HepG2 (cell line): ENCODE data around the gene KRTAP12-2. TPM values are rescaled to one million over a fixed set of nuclear protein-coding genes. Genes with fewer than 3 reads are reported as not detected.

ENCODE experiments used
- ATAC-seq: fragments of 200-7000 bp; cut with Tn5 transposase; 3 replicates; pipeline ENCODE4 v1.9.1; 2020; ENCODE audit warnings: mild to moderate bottlenecking, moderate library complexity
- BruUV-seq: library from RNA; stranded (reverse); fragments of 400-500 nt; replicated peaks from 2 replicates; lab custom pipeline; 2021; lab: Mats Ljungman, UMichigan
- CTCF ChIA-PET: fragments of 300-600 bp; formaldehyde crosslinking; extraction: SDS; loops from one replicate; lab custom pipeline; 2021; ENCODE audit warnings: low total read pairs, inconsistent platforms, low intra/inter-chr PET ratio; lab: Yijun Ruan, JAX
- POLR2A ChIA-PET: fragments of 350-600 bp; sonication (Branson Sonifier 250); formaldehyde crosslinking; loops from one replicate; lab custom pipeline; 2020; ENCODE audit warnings: antibody characterized with exemption, inconsistent platforms; lab: Yijun Ruan, JAX
- DNase-seq: peaks from one replicate; pipeline ENCODE4 v3.0.0-alpha.2; 2015; ENCODE audit warnings: low spot score
- FAIRE-seq: peaks from 3 replicates; lab custom pipeline; 2011; peaks lifted over from hg19 to GRCh38; lab: Jason Lieb, UNC
- H2AFZ ChIP-seq: one replicate; pipeline ENCODE4 v1.6.1; 2011; ENCODE audit warnings: low read length, inconsistent platforms
- H3K27ac ChIP-seq: fragments of 300-600 bp; 3 replicates; pipeline ENCODE4 v1.8.0; 2011; ENCODE audit warnings: mixed run types, mild to moderate bottlenecking, mixed read lengths, low read length, inconsistent platforms; ENCODE audit not compliant: insufficient read depth; ENCODE audit errors: extremely low read length
- H3K27me3 ChIP-seq, 2 experiments: fragments of 200-600 bp in 1 of 2; 2 replicates in 1 of 2; 3 replicates in 1 of 2; pipeline versions ENCODE4 v1.6.0 to v1.8.0; 2011; ENCODE audit warnings: low read length in 2 of 2, mild to moderate bottlenecking in 2 of 2, moderate library complexity in 2 of 2, inconsistent platforms in 1 of 2; ENCODE audit not compliant: insufficient read depth in 2 of 2, control insufficient read depth in 1 of 2
- H3K36me3 ChIP-seq, 2 experiments: fragments of 200-600 bp in 1 of 2; replicated peaks in 1 of 2; 2 replicates in 1 of 2; 3 replicates in 1 of 2; pipeline versions ENCODE4 v1.5.1 to v1.8.0; 2011; ENCODE audit warnings: low read length in 2 of 2, inconsistent platforms in 1 of 2; ENCODE audit not compliant: insufficient read depth in 2 of 2, control insufficient read depth in 1 of 2
- H3K4me1 ChIP-seq: 2 replicates; pipeline ENCODE4 v1.5.1; 2012; ENCODE audit warnings: low read length, inconsistent platforms; ENCODE audit not compliant: insufficient read depth
- H3K4me2 ChIP-seq: 2 replicates; pipeline ENCODE4 v1.6.0; 2011; ENCODE audit warnings: low read depth, low read length, inconsistent platforms
- H3K4me3 ChIP-seq, 3 experiments: fragments of 200-600 bp in 1 of 3; sonication (generic), shearing (Covaris generic) in 1 of 3; replicated peaks in 1 of 3; 2 replicates each; pipeline ENCODE4 v1.5.1; 2011 to 2016; ENCODE audit warnings: low read length in 3 of 3, inconsistent platforms in 2 of 3, low read depth in 2 of 3, mild to moderate bottlenecking in 2 of 3, control low read depth in 1 of 3, mixed read lengths in 1 of 3; ENCODE audit not compliant: insufficient read depth in 1 of 3
- H3K79me2 ChIP-seq: one replicate; pipeline ENCODE4 v1.6.1; 2011; ENCODE audit warnings: low read length, inconsistent platforms; ENCODE audit not compliant: insufficient read depth
- H3K9ac ChIP-seq: 2 replicates; pipeline ENCODE4 v1.6.0; 2011; ENCODE audit warnings: mild to moderate bottlenecking, low read depth, low read length, inconsistent platforms; ENCODE audit not compliant: insufficient read depth
- H3K9me3 ChIP-seq: 2 replicates; pipeline ENCODE4 v1.5.1; 2012; ENCODE audit warnings: mild to moderate bottlenecking, low read length
- H4K20me1 ChIP-seq: 2 replicates; pipeline ENCODE4 v1.6.0; 2011; ENCODE audit warnings: inconsistent platforms, mild to moderate bottlenecking, low read length, moderate library complexity; ENCODE audit not compliant: insufficient read depth
- BHLHE40 ChIP-seq: IDR thresholded peaks from 2 replicates; pipeline ENCODE4 v1.6.1; 2011; ENCODE audit warnings: low read length, improper control_type of control experiment
- GABPA ChIP-seq, 2 experiments: IDR thresholded peaks; 2 replicates each; pipeline ENCODE4 v1.6.1; 2011 to 2016; ENCODE audit warnings: low read depth in 2 of 2, low read length in 1 of 2, missing biosample characterization in 1 of 2, missing genetic modification characterization in 1 of 2
- GABPB1 ChIP-seq: IDR thresholded peaks from 2 replicates; pipeline ENCODE4 v1.6.1; 2016; ENCODE audit warnings: mild to moderate bottlenecking, missing genetic modification reagents, moderate library complexity, missing compliant biosample characterization
- NFYC ChIP-seq: IDR thresholded peaks from 2 replicates; pipeline ENCODE4 v1.6.1; 2016; ENCODE audit warnings: missing genetic modification reagents, missing compliant biosample characterization
- NR2C2 ChIP-seq: sonication (generic); formaldehyde crosslinking; IDR thresholded peaks from 2 replicates; pipeline ENCODE4 v1.4.0; 2020; ENCODE audit warnings: missing genetic modification reagents, mild to moderate bottlenecking, moderate library complexity, borderline replicate concordance
- PRDM15 ChIP-seq: sonication (generic); formaldehyde crosslinking; IDR thresholded peaks from 2 replicates; pipeline ENCODE4 v1.4.0; 2020; ENCODE audit warnings: missing genetic modification reagents
- RARA ChIP-seq: IDR thresholded peaks from 2 replicates; pipeline ENCODE4 v1.6.1; 2016; ENCODE audit warnings: missing genetic modification reagents, missing compliant biosample characterization
- SALL1 ChIP-seq: sonication (generic); formaldehyde crosslinking; IDR thresholded peaks from 2 replicates; pipeline ENCODE4 v1.8.0; 2022; ENCODE audit warnings: mild to moderate bottlenecking, missing genetic modification reagents
- TFDP1 ChIP-seq: IDR thresholded peaks from 2 replicates; pipeline ENCODE4 v1.6.1; 2016; ENCODE audit warnings: missing compliant biosample characterization, missing genetic modification reagents, borderline replicate concordance
- ZNF503 ChIP-seq: sonication (generic); formaldehyde crosslinking; IDR thresholded peaks from 2 replicates; pipeline ENCODE4 v1.4.0; 2020; ENCODE audit warnings: missing genetic modification reagents
- ZNF563 ChIP-seq: sonication (generic); formaldehyde crosslinking; IDR thresholded peaks from 2 replicates; pipeline ENCODE4 v1.8.0; 2022; ENCODE audit warnings: mild to moderate bottlenecking, moderate library complexity, missing genetic modification reagents
- WGBS: methylation state at CpG from one replicate; pipeline ENCODE4 v1.1.6; 2017; ENCODE audit warnings: low lambda C conversion rate; 5-methylcytosine and 5-hydroxymethylcytosine counted together
- in situ Hi-C: cut with HindIII; loops from 2 replicates; pipeline ENCODE4 v1.10.0; 2017; ENCODE audit warnings: low pct_unique_long_range_greater_than_20kb; ENCODE audit not compliant: extremely low pct_ligation_motif_present
- intact Hi-C: fragments of 100-400 bp; cut with micrococcal nuclease; formaldehyde crosslinking; loops from one replicate; pipeline ENCODE4 v1.10.0; 2022; ENCODE audit not compliant: unreplicated experiment
- polyA plus RNA-seq, 8 experiments: library from polyadenylated mRNA; depleted of rRNA in 3 of 8; stranded (reverse) in 7 of 8; unstranded in 1 of 8; fragments of >200 nt; fragmentation: Illumina TruSeq in 4 of 8; extraction: Trizol in 4 of 8; gene quantifications; 2 replicates each; pipeline versions ENCODE4 v1.2.1 to v1.2.3, GENCODE V29; 2011 to 2016; ENCODE audit warnings: low read depth in 4 of 8, missing spikeins in 1 of 8, mixed read lengths in 1 of 8; ENCODE audit not compliant: insufficient read depth in 1 of 8
- total RNA-seq, 5 experiments: library from RNA; depleted of rRNA; stranded (reverse); fragments of >200 nt; fragmentation: Illumina TruSeq; extraction: Trizol; gene quantifications; 2 replicates each; pipeline ENCODE4 v1.2.3, GENCODE V29; 2016; ENCODE audit warnings: low read depth in 1 of 5
- TF ChIP-seq, protein P1 (sequence below): IDR thresholded peaks from 2 replicates; pipeline ENCODE4 v1.6.1; 2016

Gene KRTAP12-2
- total and polyA plus RNA-seq, 2 of the 13 experiments (the other 11 are each of a cell fraction or from before 2014, with no cell fraction given): not detected

DNA sequence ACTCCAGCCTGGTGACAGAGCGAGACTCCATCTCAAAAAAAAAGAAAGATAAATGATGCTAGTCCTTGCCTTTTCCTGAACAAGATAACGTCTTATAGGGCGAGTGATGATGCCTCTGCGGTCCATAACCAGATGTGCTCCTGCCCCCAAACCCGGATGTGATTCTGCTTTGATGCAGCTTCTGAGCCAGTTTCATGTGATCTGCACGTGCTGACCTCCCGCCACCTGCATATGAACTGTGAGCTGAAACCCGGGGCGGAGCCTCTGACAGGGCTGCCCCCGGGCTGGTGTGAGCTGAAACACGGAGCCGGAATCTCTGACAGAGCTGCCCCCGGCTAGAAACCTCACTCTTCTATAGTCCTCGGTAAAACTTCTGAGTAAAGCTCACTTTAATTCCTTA, 13.6 kb downstream of the KRTAP12-2 start:
- Histone ChIP-seq H3K4me1 (no peaks in the 10 kb centered on the region), H3K9ac (no peak overlapping the region), H2AFZ (no peak overlapping the region), H3K36me3 (no peaks in the 10 kb centered on the region), H3K9me3 (peaks cover 4% of the 10 kb centered on the region; the same call in 1 of the 2 replicates), H3K4me2 (no peak overlapping the region), H4K20me1 (no peaks in the 10 kb centered on the region), H3K27me3 (peaks cover 3 to 28% of the 10 kb centered on the region in 2 experiments; a peak in 3 of 5 replicates), H3K4me3 (no peak overlapping the region), H3K27ac (no peak overlapping the region), H3K79me2 (no peaks in the 10 kb centered on the region)
- CTCF ChIA-PET: no interaction called here
- POLR2A ChIA-PET: no interaction called here
- intact Hi-C loops: no loop called here
- no peak for FAIRE-seq
- 50% methylated on average over 9 of the region's 14 CpGs for WGBS
- in situ Hi-C loops: no loop called here
- no peak for DNase-seq
- no peak for ATAC-seq
- BruUV-seq: no TSS peak
- TF ChIP-seq ZNF503 (CRISPR knock-in tag) (no peak), GABPA (IDR thresholded peaks at IDR 0.05; ENCODE audit: low read depth, low read length) (no peak), GABPA (CRISPR knock-in tag; IDR thresholded peaks at IDR 0.05; ENCODE audit: low read depth) (peak; percentile 12; the same call in 1 of the 2 replicates), TFDP1 (CRISPR knock-in tag) (peak; percentile 58; the same call in 1 of the 2 replicates), NFYC (no peak), SALL1 (peak; percentile 57; the same call in 1 of the 2 replicates), RARA (peak; percentile 41), PRDM15 (CRISPR knock-in tag) (peak; percentile 94), ZNF563 (CRISPR knock-in tag) (peak; percentile 44; the same call in 1 of the 2 replicates), BHLHE40 (peak; percentile 86), GABPB1 (CRISPR knock-in tag) (peak; percentile 63), NR2C2 (0 out of 2 replicates have a peak, but pooled peaks have one; percentile 22)
- TF ChIP-seq, protein P1, sequence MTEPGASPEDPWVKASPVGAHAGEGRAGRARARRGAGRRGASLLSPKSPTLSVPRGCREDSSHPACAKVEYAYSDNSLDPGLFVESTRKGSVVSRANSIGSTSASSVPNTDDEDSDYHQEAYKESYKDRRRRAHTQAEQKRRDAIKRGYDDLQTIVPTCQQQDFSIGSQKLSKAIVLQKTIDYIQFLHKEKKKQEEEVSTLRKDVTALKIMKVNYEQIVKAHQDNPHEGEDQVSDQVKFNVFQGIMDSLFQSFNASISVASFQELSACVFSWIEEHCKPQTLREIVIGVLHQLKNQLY (CRISPR knock-in tag): peak; percentile 50; the same call in 1 of the 2 replicates
